MM.1S (cell line): ENCODE measurements around the gene ADARB2.

Experiments used
- EZH2 ChIP-seq: fragments of 300-600 bp; sonication (generic); optimal IDR thresholded peaks from 2 replicates; pipeline ENCODE3; 2017; ENCODE audit warnings: low read depth, mild to moderate bottlenecking, antibody characterized with exemption, low read length, mixed read lengths
- EZH2phosphoT487 ChIP-seq: fragments of 300-600 bp; sonication (generic); IDR thresholded peaks from 2 replicates; pipeline ENCODE4 v1.6.1; 2018; ENCODE audit warnings: antibody characterized with exemption, low read length
- TF ChIP-seq, protein P1 (sequence below): fragments of 300-600 bp; sonication (generic); IDR thresholded peaks from 2 replicates; pipeline ENCODE4 v1.5.1; 2016; ENCODE audit warnings: antibody characterized with exemption, low read length, mixed read lengths

DNA sequence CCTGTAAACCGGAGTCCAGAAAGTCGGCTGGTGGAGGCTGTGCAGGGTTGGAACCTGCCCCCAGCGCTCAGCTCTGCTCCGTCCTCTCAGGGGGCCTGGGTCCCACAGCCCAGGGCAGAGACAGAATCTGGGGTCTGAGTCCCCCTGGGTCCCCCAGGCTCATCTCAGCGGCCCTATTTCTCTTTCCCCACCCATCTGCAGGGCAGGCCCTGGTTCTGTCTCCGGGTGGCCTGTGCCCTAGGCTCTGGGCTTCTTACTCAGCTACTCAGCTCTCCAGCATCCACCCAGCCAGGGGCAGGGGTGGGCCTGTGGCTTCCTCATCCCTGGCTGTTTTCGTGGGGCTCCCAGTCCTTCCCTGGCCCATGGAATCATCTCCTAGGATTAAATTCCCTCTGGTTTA is 183.4 kb downstream of the ADARB2 start:
- TF ChIP-seq, protein P1, sequence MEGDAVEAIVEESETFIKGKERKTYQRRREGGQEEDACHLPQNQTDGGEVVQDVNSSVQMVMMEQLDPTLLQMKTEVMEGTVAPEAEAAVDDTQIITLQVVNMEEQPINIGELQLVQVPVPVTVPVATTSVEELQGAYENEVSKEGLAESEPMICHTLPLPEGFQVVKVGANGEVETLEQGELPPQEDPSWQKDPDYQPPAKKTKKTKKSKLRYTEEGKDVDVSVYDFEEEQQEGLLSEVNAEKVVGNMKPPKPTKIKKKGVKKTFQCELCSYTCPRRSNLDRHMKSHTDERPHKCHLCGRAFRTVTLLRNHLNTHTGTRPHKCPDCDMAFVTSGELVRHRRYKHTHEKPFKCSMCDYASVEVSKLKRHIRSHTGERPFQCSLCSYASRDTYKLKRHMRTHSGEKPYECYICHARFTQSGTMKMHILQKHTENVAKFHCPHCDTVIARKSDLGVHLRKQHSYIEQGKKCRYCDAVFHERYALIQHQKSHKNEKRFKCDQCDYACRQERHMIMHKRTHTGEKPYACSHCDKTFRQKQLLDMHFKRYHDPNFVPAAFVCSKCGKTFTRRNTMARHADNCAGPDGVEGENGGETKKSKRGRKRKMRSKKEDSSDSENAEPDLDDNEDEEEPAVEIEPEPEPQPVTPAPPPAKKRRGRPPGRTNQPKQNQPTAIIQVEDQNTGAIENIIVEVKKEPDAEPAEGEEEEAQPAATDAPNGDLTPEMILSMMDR = no peak
- TF ChIP-seq EZH2 = no peak
- no peak for TF ChIP-seq EZH2phosphoT487
